ENCODE data around the gene FXYD7.

Gene FXYD7

GRCh38 chr19:35105411-35106290, 37.4 kb upstream of the FXYD7 start:
- H3K4me1 ChIP-seq (ENCODE audit: insufficient read depth, low read length) = peaks cover 5% of the 10 kb centered on the region; the same call in 1 of the 2 replicates

GRCh38 chr19:35106291-35106583, 36.8 kb upstream of the FXYD7 start:
- Histone ChIP-seq H3K9ac (ENCODE audit: low read depth, low read length) (no peak overlapping the region), H3K9me3 (ENCODE audit: control insufficient read depth, insufficient read depth, low read length) (no peaks in the 10 kb centered on the region), H3K4me1 (ENCODE audit: insufficient read depth, low read length) (peaks cover 8% of the 10 kb centered on the region; the same call in 1 of the 2 replicates), H3K36me3 (ENCODE audit: insufficient read depth, low read length) (no peaks in the 10 kb centered on the region)

More at GRCh38 chr19:35105411-35106290, 37.4 kb upstream of the FXYD7 start:
- no peak overlapping the region for H3K9ac ChIP-seq (ENCODE audit: low read depth, low read length)
- H3K9me3 ChIP-seq (ENCODE audit: control insufficient read depth, insufficient read depth, low read length) = no peaks in the 10 kb centered on the region
- H3K36me3 ChIP-seq (ENCODE audit: insufficient read depth, low read length) = no peaks in the 10 kb centered on the region

GRCh38 chr19:35106898-35107541, 36.0 kb upstream of the FXYD7 start:
- H3K9me3 ChIP-seq (ENCODE audit: control insufficient read depth, insufficient read depth, low read length) = no peaks in the 10 kb centered on the region
- no peaks in the 10 kb centered on the region for H3K36me3 ChIP-seq (ENCODE audit: insufficient read depth, low read length)
- no peak overlapping the region for H3K9ac ChIP-seq (ENCODE audit: low read depth, low read length)
- peaks cover 8% of the 10 kb centered on the region; the same call in 1 of the 2 replicates for H3K4me1 ChIP-seq (ENCODE audit: insufficient read depth, low read length)

- H3K9me3 ChIP-seq (ENCODE audit: control insufficient read depth, insufficient read depth, low read length) = no peaks in the 10 kb centered on the region
- peaks cover 8% of the 10 kb centered on the region; the same call in 1 of the 2 replicates for H3K4me1 ChIP-seq (ENCODE audit: insufficient read depth, low read length)
- no peaks in the 10 kb centered on the region for H3K36me3 ChIP-seq (ENCODE audit: insufficient read depth, low read length)
- H3K9ac ChIP-seq (ENCODE audit: low read depth, low read length) = no peak overlapping the region
Measured at GRCh38 chr19:35107545-35107944, 35.5 kb upstream of the FXYD7 start.

- peaks cover 8% of the 10 kb centered on the region; the same call in 1 of the 2 replicates for H3K4me1 ChIP-seq (ENCODE audit: insufficient read depth, low read length)
- H3K36me3 ChIP-seq (ENCODE audit: insufficient read depth, low read length) = no peaks in the 10 kb centered on the region
- H3K9ac ChIP-seq (ENCODE audit: low read depth, low read length) = no peak overlapping the region
- no peaks in the 10 kb centered on the region for H3K9me3 ChIP-seq (ENCODE audit: control insufficient read depth, insufficient read depth, low read length)
Measured at GRCh38 chr19:35108730-35109129, 34.3 kb upstream of the FXYD7 start.

- H3K36me3 ChIP-seq (ENCODE audit: insufficient read depth, low read length) = no peaks in the 10 kb centered on the region
- no peak overlapping the region for H3K9ac ChIP-seq (ENCODE audit: low read depth, low read length)
- H3K4me1 ChIP-seq (ENCODE audit: insufficient read depth, low read length) = peaks cover 14% of the 10 kb centered on the region
- H3K9me3 ChIP-seq (ENCODE audit: control insufficient read depth, insufficient read depth, low read length) = no peaks in the 10 kb centered on the region
Measured at GRCh38 chr19:35109395-35110112, 33.5 kb upstream of the FXYD7 start.

GRCh38 chr19:35110974-35111373, 32.1 kb upstream of the FXYD7 start:
- no peak overlapping the region for H3K9ac ChIP-seq (ENCODE audit: low read depth, low read length)
- no peaks in the 10 kb centered on the region for H3K36me3 ChIP-seq (ENCODE audit: insufficient read depth, low read length)
- peaks cover 25% of the 10 kb centered on the region for H3K4me1 ChIP-seq (ENCODE audit: insufficient read depth, low read length)
- H3K9me3 ChIP-seq (ENCODE audit: control insufficient read depth, insufficient read depth, low read length) = no peaks in the 10 kb centered on the region

GRCh38 chr19:35112995-35113688, 29.9 kb upstream of the FXYD7 start:
- Histone ChIP-seq H3K4me1 (ENCODE audit: insufficient read depth, low read length) (peaks cover 26% of the 10 kb centered on the region), H3K36me3 (ENCODE audit: insufficient read depth, low read length) (no peaks in the 10 kb centered on the region), H3K9me3 (ENCODE audit: control insufficient read depth, insufficient read depth, low read length) (no peaks in the 10 kb centered on the region), H3K9ac (ENCODE audit: low read depth, low read length) (no peak overlapping the region)

GRCh38 chr19:35114353-35115176, 28.5 kb upstream of the FXYD7 start:
- Histone ChIP-seq H3K4me1 (ENCODE audit: insufficient read depth, low read length) (peaks cover 23% of the 10 kb centered on the region), H3K36me3 (ENCODE audit: insufficient read depth, low read length) (no peaks in the 10 kb centered on the region), H3K9ac (ENCODE audit: low read depth, low read length) (peak overlapping the region; percentile 58), H3K9me3 (ENCODE audit: control insufficient read depth, insufficient read depth, low read length) (no peaks in the 10 kb centered on the region)

GRCh38 chr19:35115177-35115951, 27.7 kb upstream of the FXYD7 start, which contains the start of gene FXYD3:
TSS of gene FXYD3 (plus strand) at chr19:35115823. CDS start at chr19:35119377, 3,554 bp downstream.
- Histone ChIP-seq H3K36me3 (ENCODE audit: insufficient read depth, low read length) (no peaks in the 10 kb centered on the region), H3K9me3 (ENCODE audit: control insufficient read depth, insufficient read depth, low read length) (no peaks in the 10 kb centered on the region), H3K9ac (ENCODE audit: low read depth, low read length) (peak within 1 kb of the TSS; percentile 58), H3K4me1 (ENCODE audit: insufficient read depth, low read length) (peaks cover 23% of the 10 kb centered on the region)

- no peaks in the 10 kb centered on the region for H3K36me3 ChIP-seq (ENCODE audit: insufficient read depth, low read length)
- H3K9me3 ChIP-seq (ENCODE audit: control insufficient read depth, insufficient read depth, low read length) = no peaks in the 10 kb centered on the region
- peaks cover 18% of the 10 kb centered on the region for H3K4me1 ChIP-seq (ENCODE audit: insufficient read depth, low read length)
- no peak overlapping the region for H3K9ac ChIP-seq (ENCODE audit: low read depth, low read length)
Measured at GRCh38 chr19:35116072-35116801, 26.8 kb upstream of the FXYD7 start.

- H3K4me1 ChIP-seq (ENCODE audit: insufficient read depth, low read length) = peaks cover 18% of the 10 kb centered on the region
- H3K9me3 ChIP-seq (ENCODE audit: control insufficient read depth, insufficient read depth, low read length) = no peaks in the 10 kb centered on the region
- H3K36me3 ChIP-seq (ENCODE audit: insufficient read depth, low read length) = no peaks in the 10 kb centered on the region
- H3K9ac ChIP-seq (ENCODE audit: low read depth, low read length) = no peak overlapping the region
Measured at GRCh38 chr19:35117116-35117515, 25.9 kb upstream of the FXYD7 start.
